ENCODE data around the gene KCNE3. TPM values are rescaled to one million over a fixed set of nuclear protein-coding genes. Genes with fewer than 3 reads are reported as not detected.

Gene KCNE3
- total and polyA plus RNA-seq, 9 of the 15 experiments (the other 6 are each of a cell fraction or from before 2014, with no cell fraction given): 1.6 to 8.7 (median 6.2) TPM

DNA sequence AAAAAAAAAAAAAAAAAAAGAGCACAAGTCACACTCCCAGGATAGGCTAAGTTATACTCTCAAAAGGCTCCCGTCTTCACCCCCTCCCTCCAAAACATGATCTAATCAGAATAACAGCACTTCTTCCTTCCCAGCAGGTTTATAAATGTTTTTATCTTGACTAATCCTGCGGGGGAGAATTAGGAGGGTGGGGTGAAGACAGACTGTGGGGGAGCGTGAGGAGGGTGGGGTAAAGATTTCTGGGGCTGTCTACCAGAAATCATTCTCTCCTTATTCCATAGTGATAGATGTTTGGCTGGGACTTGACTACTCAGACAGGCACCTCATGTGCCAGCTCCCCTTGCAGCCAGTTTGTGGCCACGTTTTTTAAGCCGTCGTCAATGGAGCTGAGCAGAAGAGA lies 17.0 kb downstream of the KCNE3 start (continued):
- TF ChIP-seq PML (IDR thresholded peaks at IDR 0.05; ENCODE audit: low read length) (no peak), SMAD3 (CRISPR knock-in tag; conservative IDR thresholded peaks at IDR 0.05) (no peak), SRF (CRISPR knock-in tag; IDR thresholded peaks at IDR 0.05) (no peak), PHF8 (IDR thresholded peaks at IDR 0.05; ENCODE audit: borderline replicate concordance, low read length) (no peak), SNRNP70 (optimal IDR thresholded peaks at IDR 0.05; ENCODE audit: low read depth, low read length) (no peak), CBFA2T3 (IDR thresholded peaks at IDR 0.05) (0 out of 2 replicates have a peak, but pooled peaks have one; percentile 9)

- peak overlapping the region; percentile 29; the same call in 1 of the 2 replicates for H3K4me2 ChIP-seq (ENCODE audit: insufficient read depth, low read length)
- TF ChIP-seq SPI1 (IDR thresholded peaks at IDR 0.05; ENCODE audit: borderline replicate concordance, low read depth, low read length): peak; percentile 65; the same call in 1 of the 2 replicates
- TF ChIP-seq ZNF316 (IDR thresholded peaks at IDR 0.05): no peak
- TF ChIP-seq NR2C2 (CRISPR knock-in tag; IDR thresholded peaks at IDR 0.05): no peak
- no peak for TF ChIP-seq NR2C2 (tag; IDR thresholded peaks at IDR 0.05)
- TF ChIP-seq TAF7 (tag; IDR thresholded peaks at IDR 0.05): no peak
- TF ChIP-seq NFIC (IDR thresholded peaks at IDR 0.05): peak; percentile 91
- TF ChIP-seq HOMEZ (CRISPR knock-in tag; IDR thresholded peaks at IDR 0.05): no peak
- TF ChIP-seq SP1 (CRISPR knock-in tag; IDR thresholded peaks at IDR 0.05): 0 out of 2 replicates have a peak, but pooled peaks have one; percentile 37
- no peak for TF ChIP-seq SRSF3 (IDR thresholded peaks at IDR 0.05; ENCODE audit: insufficient read depth, low read length)
- no peak for TF ChIP-seq ZNF740 (CRISPR knock-in tag; IDR thresholded peaks at IDR 0.05)
- no peak for TF ChIP-seq ZNF740 (tag; IDR thresholded peaks at IDR 0.05)
- TF ChIP-seq MNT (conservative IDR thresholded peaks at IDR 0.05): no peak
Observed at GRCh38 chr11:74449369-74449931, 17.9 kb downstream of the KCNE3 start.

More at GRCh38 chr11:74449369-74449931, 17.9 kb downstream of the KCNE3 start:
- no peaks in the 10 kb centered on the region for H3K9me3 ChIP-seq (replicated peaks; ENCODE audit: control insufficient read depth, insufficient read depth, low read depth, low read length)
- H3K4me3 ChIP-seq: no peak overlapping the region
- intact Hi-C loops (cut with micrococcal nuclease): loop anchor here (1.0 to 5.0 kb wide), 4 partner anchors 61 to 485 kb away; no protein-coding TSS in a partner anchor
- H3K4me1 ChIP-seq (replicated peaks in 1 of 2; ENCODE audit: control insufficient read depth in 2 of 2, insufficient read depth in 2 of 2, low read length in 2 of 2): no peaks in the 10 kb centered on the region; a peak in 2 of 5 replicates
- ATAC-seq: peak; percentile 92
- no peaks in the 10 kb centered on the region; a peak in 3 of 5 replicates for H3K27me3 ChIP-seq (ENCODE audit: control insufficient read depth in 2 of 2, insufficient read depth in 2 of 2, low read length in 2 of 2)
- DNase-seq (ENCODE audit: extremely low read depth in 1 of 4, low spot score in 3 of 4): peak; percentile 50 to 81 (median 58)
- CTCF ChIA-PET (ENCODE audit: low intra/inter-chr PET ratio): interaction anchor here (0.7 to 2.2 kb wide), 8 partner anchors 60 to 485 kb away, joined by 3 to 15 read pairs (median 4); no protein-coding TSS in a partner anchor
- no peak overlapping the region for H3K27ac ChIP-seq (ENCODE audit: extremely low read depth, low read depth, low read length)
- POLR2A ChIA-PET: interaction anchor here (0.6 to 2.2 kb wide), 9 partner anchors 12 to 121 kb away, joined by 3 to 8 read pairs (median 3); partner anchors contain the start of genes LIPT2 and PGM2L1
- FAIRE-seq: peak; percentile 90
- no peaks in the 10 kb centered on the region for H4K20me1 ChIP-seq (replicated peaks; ENCODE audit: control insufficient read depth, insufficient read depth, low read length)
- 23% methylated on average over 2 of the region's 2 CpGs for WGBS (ENCODE audit: insufficient coverage, low coverage, missing lambda C conversion rate)
- no peaks in the 10 kb centered on the region for H3K79me2 ChIP-seq (ENCODE audit: control insufficient read depth, insufficient read depth, low read length)
- H3K36me3 ChIP-seq (ENCODE audit: control insufficient read depth, insufficient read depth, low read length): no peaks in the 10 kb centered on the region
- in situ Hi-C loops (cut with MboI): loop anchor here (10.0 kb wide), 1 partner anchor 125 kb away; no protein-coding TSS in a partner anchor
- BruUV-seq (replicated peaks): no TSS peak
- H3K9me1 ChIP-seq (ENCODE audit: control insufficient read depth, insufficient read depth, low read length): no peaks in the 10 kb centered on the region
- H2AFZ ChIP-seq (ENCODE audit: low read depth, low read length): 0 out of 2 replicates have a peak overlapping the region, but pooled peaks have one; percentile 45
- no peak overlapping the region for H3K9ac ChIP-seq (ENCODE audit: insufficient read depth in 1 of 2, low read depth in 2 of 2, low read length in 2 of 2)
